Stimulated activated CD8-positive, alpha-beta memory T cell treated with anti-CD3 and anti-CD28 coated beads, Interleukin-4, amount 100 ng/mL, for 24 hours (primary cell): ENCODE data around the gene PAX2.

Experiments used
- DNase-seq: peaks from one replicate; pipeline ENCODE4 v3.0.0-alpha.2; 2020; ENCODE audit warnings: low read depth

The PAX2 gene

GRCh38 chr10:100819424-100819823, 74.0 kb downstream of the PAX2 start:
- no peak for DNase-seq

GRCh38 chr10:100823194-100823593, 77.8 kb downstream of the PAX2 start:
- no peak for DNase-seq

GRCh38 chr10:100824886-100825285, 79.5 kb downstream of the PAX2 start:
- no peak for DNase-seq

- no peak for DNase-seq
Observed at GRCh38 chr10:100825325-100825875, 80.0 kb downstream of the PAX2 start.

GRCh38 chr10:100826031-100826651, 80.8 kb downstream of the PAX2 start:
- no peak for DNase-seq

- no peak for DNase-seq
Observed at GRCh38 chr10:100826661-100826982, 81.2 kb downstream of the PAX2 start.

GRCh38 chr10:100826983-100827818, 81.8 kb downstream of the PAX2 start:
- no peak for DNase-seq

GRCh38 chr10:100827819-100828737, 82.7 kb downstream of the PAX2 start:
- no peak for DNase-seq

- DNase-seq = no peak
Observed at GRCh38 chr10:100828738-100829096, 83.3 kb downstream of the PAX2 start.

- DNase-seq = no peak
Observed at GRCh38 chr10:100829097-100829870, 83.9 kb downstream of the PAX2 start.

GRCh38 chr10:100829933-100830727, 84.7 kb downstream of the PAX2 start:
- no peak for DNase-seq

- DNase-seq = no peak
Observed at GRCh38 chr10:100830728-100831111, 85.3 kb downstream of the PAX2 start.

GRCh38 chr10:100831742-100832141, 86.4 kb downstream of the PAX2 start:
- no peak for DNase-seq

GRCh38 chr10:100835810-100836209, 90.4 kb downstream of the PAX2 start:
- no peak for DNase-seq

- no peak for DNase-seq
Observed at GRCh38 chr10:100836891-100837290, 91.5 kb downstream of the PAX2 start.

GRCh38 chr10:100837300-100837699, 91.9 kb downstream of the PAX2 start:
- no peak for DNase-seq

GRCh38 chr10:100838986-100839385, 93.6 kb downstream of the PAX2 start:
- no peak for DNase-seq

GRCh38 chr10:100841528-100841927, 96.1 kb downstream of the PAX2 start:
- no peak for DNase-seq

- peak; percentile 30 for DNase-seq
Observed at GRCh38 chr10:100847440-100847839, 102.1 kb downstream of the PAX2 start.

- no peak for DNase-seq
Observed at GRCh38 chr10:100848770-100849169, 103.4 kb downstream of the PAX2 start.

- DNase-seq = no peak
Observed at GRCh38 chr10:100858261-100858660, 112.9 kb downstream of the PAX2 start.
